HG02852 (cell line): ENCODE measurements around the gene KIF13A.

Experiments
- ATAC-seq: cut with Tn5 transposase; IDR thresholded peaks from one replicate; pipeline ENCODE4 v1.9.1; 2021; ENCODE audit warnings: mild to moderate bottlenecking, moderate library complexity; ENCODE audit not compliant: unreplicated experiment

The KIF13A gene

DNA sequence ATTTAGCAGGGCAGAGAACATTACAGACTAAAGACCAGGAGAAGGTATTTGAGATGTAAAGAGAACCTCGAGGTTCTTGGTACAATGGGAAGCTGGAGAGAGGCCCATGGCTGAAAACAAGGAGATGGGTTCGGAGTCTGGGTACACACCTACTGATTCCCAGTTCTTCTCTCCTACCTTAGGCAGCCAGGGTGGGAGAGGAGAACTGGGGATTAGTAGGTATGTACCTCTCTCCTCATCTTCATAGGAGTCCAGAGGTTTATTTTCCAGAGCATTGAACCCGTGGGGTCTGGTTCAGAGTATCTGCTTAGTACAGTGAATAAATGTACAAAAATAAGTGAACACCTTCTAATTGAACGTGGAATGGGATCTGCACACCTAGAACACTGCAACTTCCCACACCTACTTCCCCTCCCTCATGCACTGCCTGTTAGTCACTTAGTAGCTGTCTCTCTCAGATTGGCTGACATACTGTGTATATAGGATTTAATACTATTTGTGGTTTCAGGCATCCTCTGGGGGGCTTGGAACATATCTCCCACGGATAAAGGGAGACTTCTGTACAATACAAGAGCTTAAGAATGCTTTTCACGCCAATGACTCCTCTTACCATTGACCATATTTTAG, 257.2 kb downstream of the KIF13A start:
- no peak for ATAC-seq

DNA sequence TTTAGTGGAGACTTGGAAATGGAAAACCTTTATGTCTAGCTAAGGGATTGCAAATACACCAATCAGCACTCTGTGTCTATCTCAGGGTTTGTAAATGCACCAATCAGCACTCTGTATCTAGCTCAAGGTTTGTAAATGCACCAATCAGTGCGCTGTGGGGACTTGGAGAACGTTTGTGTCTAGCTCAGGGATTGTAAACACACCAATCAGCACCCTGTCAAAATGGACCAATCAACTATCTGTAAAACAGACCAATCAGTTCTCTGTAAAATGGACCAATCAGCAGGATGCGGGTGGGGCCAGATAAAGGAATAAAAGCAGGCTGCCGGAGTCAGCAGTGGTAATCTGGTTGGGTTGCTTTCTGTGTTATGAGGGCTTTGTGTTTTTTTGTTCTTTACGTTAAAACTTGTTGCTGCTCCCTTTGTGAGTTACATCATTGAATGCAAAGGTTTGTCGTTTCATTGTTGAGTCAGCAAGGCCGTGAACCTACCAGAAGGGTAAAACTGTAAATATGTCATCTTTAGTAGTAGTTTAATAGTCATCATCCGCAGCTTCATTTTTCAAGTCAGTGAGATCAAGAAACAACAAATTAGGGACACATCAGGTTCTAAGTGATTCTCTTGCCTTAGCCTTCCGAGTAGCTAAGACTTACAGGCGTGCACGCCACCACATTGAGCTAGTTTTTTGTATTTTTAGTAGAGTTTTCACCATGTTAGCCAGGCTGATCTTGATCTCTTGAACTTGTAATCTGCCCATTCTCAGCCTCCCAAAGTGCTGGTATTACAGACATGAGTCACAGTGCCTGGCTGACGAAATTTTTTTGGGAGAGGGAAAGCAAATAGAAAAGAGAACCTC, 258.0 kb downstream of the KIF13A start:
- ATAC-seq, result no peak

DNA sequence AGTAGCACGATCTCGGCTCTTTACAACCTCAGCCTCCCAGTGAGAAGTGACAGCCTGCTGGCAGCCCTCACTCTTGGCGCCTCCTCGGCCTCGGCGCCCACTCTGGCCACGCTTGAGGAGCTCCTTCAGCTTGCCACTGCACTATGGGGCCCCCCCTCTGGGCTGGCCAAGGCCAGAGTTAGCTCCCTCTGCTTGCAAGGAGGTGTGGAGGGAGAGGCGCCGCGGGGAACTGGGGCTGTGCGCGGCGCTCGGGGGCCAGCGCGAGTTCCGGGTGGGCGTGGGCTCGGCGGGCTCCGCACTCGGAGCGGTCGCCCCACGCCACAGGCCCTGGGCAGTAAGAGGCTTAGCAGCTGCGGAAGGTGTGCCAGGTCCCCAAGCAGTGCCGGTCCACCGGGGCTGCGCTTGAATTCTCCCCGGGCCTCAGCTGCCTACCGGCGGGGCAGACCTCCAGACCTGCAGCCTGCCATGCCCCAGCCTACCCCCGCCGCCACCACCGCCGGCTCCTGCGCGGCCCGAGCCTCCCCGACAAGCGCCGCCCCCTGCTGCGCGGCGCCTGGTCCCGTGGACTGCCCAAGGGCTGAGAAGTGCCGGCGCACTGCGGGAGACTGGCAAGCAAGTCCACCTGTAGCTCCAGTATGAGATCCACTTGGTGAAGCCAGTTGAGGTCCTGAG, 258.7 kb downstream of the KIF13A start:
- ATAC-seq, result no peak

DNA sequence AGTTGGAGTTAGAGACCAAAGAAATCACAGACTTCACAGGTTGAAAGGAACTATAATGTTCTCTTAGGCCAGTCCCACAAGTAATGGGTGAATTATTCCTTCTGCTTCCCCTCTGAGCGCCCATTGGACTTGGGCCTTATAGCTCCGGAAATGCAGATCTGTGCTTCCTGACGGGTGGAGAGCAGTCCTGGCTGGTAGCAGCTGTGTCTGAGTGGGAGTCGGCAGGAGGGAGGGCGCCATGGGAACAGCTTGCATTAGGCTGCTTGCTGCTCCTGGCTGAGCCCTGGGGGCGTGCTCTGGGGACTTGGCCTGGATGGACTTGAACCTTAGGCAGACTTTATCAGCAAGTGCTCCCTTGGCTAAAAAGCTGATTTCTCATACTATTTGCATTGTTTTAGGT, 262.4 kb downstream of the KIF13A start:
- no peak for ATAC-seq

DNA sequence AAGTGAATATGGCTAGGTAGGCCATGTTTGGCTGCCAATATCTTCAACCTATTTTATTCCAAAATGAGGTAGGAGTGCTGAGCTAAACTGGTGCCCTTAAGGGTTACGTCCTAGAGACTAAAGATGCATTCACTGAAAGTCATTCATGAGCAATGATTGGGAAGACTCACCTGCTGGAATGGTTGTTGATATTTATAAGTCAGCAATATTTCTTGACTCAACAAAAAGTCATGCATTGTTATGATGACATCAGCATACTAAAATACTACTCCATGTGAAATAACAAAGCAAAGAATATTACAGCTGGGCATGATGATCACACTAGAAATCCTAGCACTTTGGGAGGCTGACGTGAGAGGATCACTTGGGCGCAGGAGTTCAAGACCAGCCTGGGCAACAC, 263.1 kb downstream of the KIF13A start:
- ATAC-seq, result no peak

DNA sequence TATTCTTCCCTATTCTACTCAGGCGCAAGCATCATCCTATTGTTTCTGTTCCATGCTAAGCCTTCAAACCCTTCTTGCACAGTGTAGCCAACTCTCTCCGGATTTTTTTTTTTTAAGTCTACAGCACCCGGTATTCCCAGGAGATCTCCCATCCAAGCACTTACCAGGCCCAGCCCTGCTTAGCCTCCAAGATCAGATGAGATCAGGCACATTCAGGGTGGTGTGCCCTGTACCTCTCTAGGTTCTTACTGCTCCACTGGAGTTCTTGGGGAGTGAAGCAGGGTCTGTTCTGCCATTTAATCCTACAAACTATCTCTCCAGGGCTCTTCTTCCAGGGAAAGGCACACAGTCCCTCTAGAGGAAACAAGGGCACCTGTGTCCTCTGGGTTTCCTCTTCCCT, 265.8 kb downstream of the KIF13A start:
- ATAC-seq, result no peak

DNA sequence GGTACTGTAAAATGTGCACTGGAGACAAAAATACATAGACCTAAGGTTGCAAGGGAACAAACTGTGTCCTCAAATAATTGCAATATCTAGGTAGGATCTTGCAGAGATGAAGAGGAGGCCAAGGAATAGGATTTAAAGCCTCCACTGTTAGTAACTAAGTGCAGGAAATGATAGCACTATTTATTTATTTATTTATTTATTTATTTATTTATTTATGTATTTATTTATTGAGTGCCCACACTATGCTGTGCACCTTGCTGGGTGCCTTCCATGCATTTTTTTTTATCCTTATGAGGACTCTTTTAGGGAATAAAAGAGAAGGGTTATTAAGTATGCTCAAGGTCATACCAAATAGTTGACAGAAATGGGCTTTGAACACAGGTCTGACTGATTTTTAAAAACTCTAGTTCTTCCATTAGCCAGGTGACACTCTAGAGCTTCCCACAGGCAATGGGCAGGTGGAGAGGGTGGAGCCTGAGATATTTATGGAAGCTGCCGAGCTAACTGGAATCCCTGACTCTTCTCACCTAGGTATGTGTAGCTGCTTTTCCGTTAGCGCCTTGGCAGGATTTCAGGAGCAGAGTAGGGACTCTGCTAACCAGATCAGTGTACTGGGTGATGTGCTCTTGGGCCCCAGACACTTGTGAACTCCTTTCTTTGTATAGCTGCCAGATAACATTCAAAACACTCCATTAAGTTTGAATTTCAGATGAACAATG, 268.0 kb downstream of the KIF13A start:
- no peak for ATAC-seq

DNA sequence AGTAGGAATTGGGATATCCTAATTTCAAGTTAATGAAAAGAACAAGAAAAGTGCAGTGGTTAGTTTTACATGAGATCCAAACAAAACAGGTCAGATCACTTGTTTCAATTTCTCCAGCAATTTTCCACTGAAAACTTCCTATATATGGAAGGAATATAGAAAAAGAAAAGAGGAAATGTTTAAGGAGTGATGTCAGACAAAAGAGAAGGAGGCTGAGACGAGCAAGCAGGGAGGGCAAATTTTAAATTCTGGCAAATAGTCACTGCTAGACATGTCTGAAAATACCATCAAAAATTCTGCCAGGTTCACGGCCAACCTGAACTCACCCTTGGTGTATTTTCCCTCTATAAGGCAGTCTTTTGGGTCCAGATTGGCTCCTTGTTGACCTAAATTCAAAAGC, 271.2 kb downstream of the KIF13A start:
- no peak for ATAC-seq

DNA sequence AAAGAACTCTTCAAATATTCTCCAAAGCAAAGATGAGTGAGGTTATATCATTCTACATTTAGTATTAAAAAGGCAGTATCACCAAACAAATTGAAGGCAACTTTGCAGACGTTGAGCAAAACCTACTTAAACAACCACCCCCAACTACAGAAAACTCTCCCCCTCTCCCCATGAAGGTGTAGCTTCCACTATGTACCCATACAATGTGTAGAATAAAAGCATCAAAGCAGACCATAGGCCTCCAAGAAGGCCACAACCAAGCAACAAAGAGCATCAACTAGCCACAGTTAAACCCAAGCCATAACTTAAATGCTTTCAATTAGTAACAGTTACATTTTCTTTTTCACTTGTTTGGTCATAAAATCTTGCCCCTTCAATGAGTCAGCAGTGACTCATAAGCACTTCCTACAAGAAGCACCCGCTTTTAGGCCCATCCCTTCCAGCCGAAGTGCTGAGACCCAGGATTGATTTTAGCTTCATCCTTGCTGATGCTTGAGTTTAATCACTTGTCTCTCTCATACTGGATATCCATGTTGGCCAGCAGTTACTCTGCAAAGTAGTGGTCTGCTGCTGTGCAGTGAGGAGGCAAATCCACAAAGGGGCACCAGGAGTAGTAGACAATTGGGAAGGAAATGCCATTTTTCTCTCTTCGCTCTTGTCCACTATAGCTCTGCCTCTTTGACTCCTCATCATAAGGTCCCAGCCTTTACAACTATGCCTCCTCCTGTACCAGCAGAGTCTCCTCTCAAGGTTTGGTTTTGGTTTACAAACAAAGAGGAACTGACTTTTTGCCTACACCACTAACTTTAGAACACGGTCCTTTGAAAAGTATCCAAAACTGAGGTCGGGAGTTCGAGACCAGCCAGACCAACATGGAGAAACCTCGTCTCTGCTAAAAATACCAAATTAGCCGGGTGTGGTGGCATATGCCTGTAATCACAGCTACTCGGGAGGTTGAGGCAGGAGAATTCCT, 272.3 kb downstream of the KIF13A start:
- peak; percentile 89 for ATAC-seq

DNA sequence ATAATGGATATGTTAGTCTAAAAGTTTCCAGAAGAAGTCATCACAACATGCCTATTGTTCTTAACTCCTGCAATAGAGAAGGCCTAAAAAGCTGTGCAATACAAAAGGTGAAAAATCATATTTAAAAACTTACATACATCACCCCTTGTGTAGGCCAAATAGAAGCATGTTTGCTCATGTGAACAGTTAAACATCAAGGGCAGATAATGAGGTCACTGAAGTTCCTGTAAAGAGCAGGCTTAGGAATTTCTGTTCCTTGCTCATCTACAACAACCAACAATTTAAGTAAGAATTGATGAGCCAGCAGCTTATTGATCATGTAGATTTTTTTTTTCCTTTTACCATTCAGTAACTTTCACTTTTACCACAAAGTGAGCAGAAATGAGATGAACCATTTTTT, 273.3 kb downstream of the KIF13A start:
- no peak for ATAC-seq

DNA sequence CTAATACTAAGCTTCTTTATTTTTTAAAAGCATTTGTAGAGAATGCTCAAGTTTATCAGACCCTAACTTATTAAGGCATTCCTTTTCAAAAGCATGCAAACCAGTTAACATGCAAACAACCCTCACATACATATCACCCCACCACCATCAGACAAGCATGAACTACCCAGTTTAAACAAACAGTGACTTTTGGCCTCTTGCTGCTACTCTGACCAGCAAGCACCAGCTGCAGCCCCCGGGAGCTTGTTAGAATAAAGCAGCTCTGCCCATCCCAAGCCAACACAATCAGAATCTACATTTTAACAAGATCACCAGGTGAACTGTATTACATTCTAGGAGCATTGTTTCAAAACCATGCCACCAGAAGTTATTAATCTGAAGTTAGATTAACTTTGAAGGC, 274.9 kb downstream of the KIF13A start:
- no peak for ATAC-seq

DNA sequence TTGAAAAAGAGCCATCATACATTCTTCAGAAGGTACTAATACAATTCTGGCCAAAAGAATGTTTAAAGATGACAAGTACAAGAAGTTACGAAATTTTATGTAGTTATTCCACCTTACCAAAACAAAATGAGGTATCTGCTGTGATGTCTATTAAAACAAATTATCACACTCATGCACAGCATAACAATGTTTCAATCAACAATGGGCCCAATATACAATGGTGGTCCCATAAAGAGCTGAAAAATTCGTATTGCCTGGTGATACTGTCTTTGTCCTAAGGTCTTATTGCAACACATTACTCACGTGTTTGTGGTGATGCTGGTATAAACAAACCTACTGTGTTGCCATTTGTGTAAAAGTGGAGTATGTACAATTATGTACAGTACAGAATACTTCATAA, 277.1 kb downstream of the KIF13A start:
- ATAC-seq, result no peak

DNA sequence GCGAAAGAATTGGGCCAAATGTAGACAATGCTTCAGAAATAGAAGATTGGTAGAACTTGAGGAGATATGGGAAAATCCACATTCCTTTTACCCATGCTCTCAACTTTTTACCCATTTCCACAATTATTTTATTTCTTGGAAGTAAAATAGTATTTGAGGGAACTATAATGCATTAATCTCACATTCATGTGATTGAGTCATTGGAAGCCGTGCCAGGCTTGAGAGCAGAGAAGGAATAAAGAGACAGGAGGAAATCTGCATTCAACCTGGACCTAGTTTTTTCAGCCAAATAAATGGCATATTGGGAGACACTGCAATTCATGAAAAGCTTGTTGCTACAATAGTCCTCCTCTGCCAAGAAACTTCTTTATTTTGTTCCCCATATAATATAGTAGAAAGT, 278.0 kb downstream of the KIF13A start:
- ATAC-seq, result no peak
